ENCODE data around the gene PTPN1.
"Not testable (repeated sequence)": the region's sequence is repeated elsewhere in the genome, so short reads cannot be mapped to it uniquely, and the experiment has no call there.

The PTPN1 gene

GRCh38 chr20:50535162-50535561 lies 25.0 kb downstream of the PTPN1 start:
- no peak for DNase-seq

GRCh38 chr20:50536333-50536732 lies 26.1 kb downstream of the PTPN1 start:
- peak; percentile 95 for DNase-seq

- DNase-seq: peak; percentile 72
Observed at GRCh38 chr20:50537546-50538201, 27.5 kb downstream of the PTPN1 start.

GRCh38 chr20:50538276-50538675 lies 28.1 kb downstream of the PTPN1 start:
- no peak for DNase-seq

- not testable (repeated sequence) for DNase-seq
Observed at GRCh38 chr20:50539798-50540197, 29.6 kb downstream of the PTPN1 start.

- no peak for DNase-seq
Observed at GRCh38 chr20:50540620-50541605, 30.7 kb downstream of the PTPN1 start.

- DNase-seq: no peak
Observed at GRCh38 chr20:50541606-50542041, 31.4 kb downstream of the PTPN1 start.

- no peak for DNase-seq
Observed at GRCh38 chr20:50543326-50543725, 33.1 kb downstream of the PTPN1 start.

GRCh38 chr20:50545126-50545525 lies 34.9 kb downstream of the PTPN1 start:
- DNase-seq: no peak

- DNase-seq: no peak
Observed at GRCh38 chr20:50546729-50547314, 36.6 kb downstream of the PTPN1 start.

- no peak for DNase-seq
Observed at GRCh38 chr20:50547964-50548363, 37.8 kb downstream of the PTPN1 start.

GRCh38 chr20:50548396-50548795 lies 38.2 kb downstream of the PTPN1 start:
- no peak for DNase-seq

- no peak for DNase-seq
Observed at GRCh38 chr20:50550531-50550930, 40.3 kb downstream of the PTPN1 start.

GRCh38 chr20:50551288-50551687 lies 41.1 kb downstream of the PTPN1 start:
- DNase-seq: peak; percentile 60

GRCh38 chr20:50552979-50553378 lies 42.8 kb downstream of the PTPN1 start:
- DNase-seq: no peak

- no peak for DNase-seq
Observed at GRCh38 chr20:50554694-50555579, 44.8 kb downstream of the PTPN1 start.

- DNase-seq: no peak
Observed at GRCh38 chr20:50555662-50556061, 45.5 kb downstream of the PTPN1 start.

- no peak for DNase-seq
Observed at GRCh38 chr20:50557549-50558134, 47.5 kb downstream of the PTPN1 start.

GRCh38 chr20:50558483-50558925 lies 48.3 kb downstream of the PTPN1 start:
- DNase-seq: no peak

GRCh38 chr20:50559149-50559548 lies 49.0 kb downstream of the PTPN1 start:
- DNase-seq: no peak

- no peak for DNase-seq
Observed at GRCh38 chr20:50559856-50560638, 49.9 kb downstream of the PTPN1 start.
